NT2/D1 (cell line): ENCODE data around the gene TMEM87A.

Experiments used
- YY1 ChIP-seq: IDR thresholded peaks from 2 replicates; pipeline ENCODE4 v1.6.1; 2011; ENCODE audit not compliant: insufficient read length, insufficient read depth
- ZNF274 ChIP-seq: IDR thresholded peaks from 2 replicates; pipeline ENCODE4 v1.6.1; 2011; ENCODE audit warnings: mild to moderate bottlenecking, low read depth, low read length

- TF ChIP-seq YY1 (no peak), ZNF274 (no peak)
These were observed 88.9 kb downstream of the TMEM87A start for GRCh38 chr15:42184296-42184695.
